CD14-positive monocyte (primary cell): ENCODE data around the gene SGMS1. TPM values are rescaled to one million over a fixed set of nuclear protein-coding genes. Genes with fewer than 3 reads are reported as not detected.

Experiments
- DNase-seq, 3 donors: peaks; one replicate each; pipeline ENCODE4 v3.0.0-alpha.2; 2011 to 2022
- H2AFZ ChIP-seq: 2 replicates; pipeline ENCODE4 v1.6.0; 2012; ENCODE audit warnings: mild to moderate bottlenecking, low read depth, low read length, inconsistent platforms; ENCODE audit not compliant: insufficient read depth, poor library complexity, severe bottlenecking
- H3K27ac ChIP-seq, 2 donors: 1 replicate in 1 of 2; 2 replicates in 1 of 2; pipeline ENCODE4 v1.5.1; 2012 to 2013; ENCODE audit warnings: low read length in 2 of 2, control low read depth in 1 of 2, inconsistent platforms in 1 of 2, low read depth in 1 of 2, mild to moderate bottlenecking in 1 of 2
- H3K27me3 ChIP-seq, 2 donors: one replicate each; pipeline versions ENCODE4 v1.6.0 to v1.6.1; 2011 to 2013; ENCODE audit warnings: low read length in 2 of 2; ENCODE audit not compliant: control insufficient read depth in 2 of 2, insufficient read depth in 2 of 2
- H3K36me3 ChIP-seq, 2 donors: replicated peaks in 1 of 2; 1 replicate in 1 of 2; 2 replicates in 1 of 2; pipeline versions ENCODE4 v1.5.1 to v1.6.1; 2012 to 2013; ENCODE audit warnings: low read length in 2 of 2, control low read depth in 1 of 2, inconsistent platforms in 1 of 2, mild to moderate bottlenecking in 1 of 2; ENCODE audit not compliant: insufficient read depth in 2 of 2, control insufficient read depth in 1 of 2
- H3K4me1 ChIP-seq, 2 donors: 1 replicate in 1 of 2; 2 replicates in 1 of 2; pipeline versions ENCODE4 v1.5.1 to v1.6.1; 2012 to 2013; ENCODE audit warnings: low read length in 2 of 2, control low read depth in 1 of 2, inconsistent platforms in 1 of 2, mild to moderate bottlenecking in 1 of 2, moderate library complexity in 1 of 2; ENCODE audit not compliant: insufficient read depth in 2 of 2, control insufficient read depth in 1 of 2
- H3K4me2 ChIP-seq: replicated peaks from 2 replicates; pipeline ENCODE3; 2012; ENCODE audit warnings: low read length, moderate library complexity, mild to moderate bottlenecking; ENCODE audit not compliant: poor library complexity, severe bottlenecking; ENCODE audit errors: extremely low read depth
- H3K4me3 ChIP-seq, 3 experiments: fragments of 200-600 bp in 1 of 3; sonication (generic) in 1 of 3; replicated peaks in 1 of 3; 1 replicate in 2 of 3; 2 replicates in 1 of 3; pipeline ENCODE4 v1.5.1; 2011 to 2013; ENCODE audit warnings: low read length in 3 of 3, mild to moderate bottlenecking in 3 of 3, control low read depth in 2 of 3, low read depth in 2 of 3, inconsistent platforms in 1 of 3, moderate library complexity in 1 of 3
- H3K79me2 ChIP-seq: 2 replicates; pipeline ENCODE4 v1.6.0; 2012; ENCODE audit warnings: mild to moderate bottlenecking, control low read depth, inconsistent platforms, low read length, moderate library complexity; ENCODE audit not compliant: insufficient read depth
- H3K9ac ChIP-seq: 2 replicates; pipeline ENCODE4 v1.6.0; 2017; ENCODE audit warnings: low read length, mild to moderate bottlenecking; ENCODE audit not compliant: insufficient read depth, poor library complexity, severe bottlenecking
- H3K9me3 ChIP-seq, 2 donors: replicated peaks in 1 of 2; 1 replicate in 1 of 2; 2 replicates in 1 of 2; pipeline versions ENCODE4 v1.5.1 to v1.6.1; 2012 to 2013; ENCODE audit warnings: low read length in 2 of 2, control low read depth in 1 of 2; ENCODE audit not compliant: control insufficient read depth in 1 of 2, insufficient read depth in 1 of 2
- H4K20me1 ChIP-seq: 2 replicates; pipeline ENCODE4 v1.6.0; 2012; ENCODE audit warnings: mild to moderate bottlenecking, low read length, control low read depth, moderate library complexity; ENCODE audit not compliant: insufficient read depth
- H3K27ac Mint-ChIP-seq, 7 donors: one replicate each; pipeline ENCODE4 v1.8.0; 2020; ENCODE audit warnings: mild to moderate bottlenecking in 7 of 7, mixed read lengths in 7 of 7, moderate library complexity in 6 of 7, inconsistent platforms in 2 of 7
- H3K27me3 Mint-ChIP-seq, 3 donors: one replicate each; pipeline ENCODE4 v1.8.0; 2021 to 2022; ENCODE audit warnings: low read depth in 3 of 3, mild to moderate bottlenecking in 3 of 3, mixed read lengths in 3 of 3, moderate library complexity in 3 of 3, inconsistent platforms in 1 of 3
- H3K36me3 Mint-ChIP-seq, 2 donors: one replicate each; pipeline ENCODE4 v1.8.0; 2020; ENCODE audit warnings: mixed read lengths in 2 of 2, inconsistent platforms in 1 of 2, mild to moderate bottlenecking in 1 of 2
- H3K4me1 Mint-ChIP-seq: one replicate; pipeline ENCODE4 v1.8.0; 2020; ENCODE audit warnings: mild to moderate bottlenecking, mixed read lengths
- H3K4me3 Mint-ChIP-seq, 2 donors: one replicate each; pipeline ENCODE4 v1.8.0; 2020; ENCODE audit warnings: mild to moderate bottlenecking in 2 of 2, mixed read lengths in 2 of 2, moderate library complexity in 1 of 2
- H3K9me3 Mint-ChIP-seq, 7 donors: one replicate each; pipeline ENCODE4 v1.8.0; 2020 to 2022; ENCODE audit warnings: mixed read lengths in 7 of 7, mild to moderate bottlenecking in 6 of 7, moderate library complexity in 6 of 7, inconsistent platforms in 2 of 7
- CTCF ChIP-seq: fragments of 200-600 bp; IDR thresholded peaks from one replicate; pipeline ENCODE4 v1.8.0; 2022; ENCODE audit warnings: antibody characterized with exemption, mild to moderate bottlenecking
- WGBS: methylation state at CpG from one replicate; pipeline ENCODE4 v1.1.5; 2013; ENCODE audit warnings: missing lambda C conversion rate; ENCODE audit not compliant: insufficient coverage; 5-methylcytosine and 5-hydroxymethylcytosine counted together
- intact Hi-C, 2 donors: fragments of 100-400 bp; cut with micrococcal nuclease; formaldehyde crosslinking; loops; one replicate each; pipeline versions ENCODE4 v1.15.0 to v1.15.1; 2023
- polyA plus RNA-seq, 3 donors: library from polyadenylated mRNA; depleted of rRNA in 1 of 3; unstranded in 2 of 3; stranded (reverse) in 1 of 3; fragments of 300-500 nt in 2 of 3; fragments of >200 nt in 1 of 3; fragmentation: Illumina TruSeq in 2 of 3; gene quantifications; 1 replicate in 2 of 3; 2 replicates in 1 of 3; pipeline ENCODE4 v1.2.3, GENCODE V29; 2012 to 2021

Gene SGMS1
- polyA plus RNA-seq, 3 donors, result 19.5 to 20.6 (median 20.4) TPM

- Histone ChIP-seq H4K20me1 (no peaks in the 10 kb centered on the region), H3K4me3 (no peak overlapping the region), H3K27ac (no peak overlapping the region), H3K9me3 (no peaks in the 10 kb centered on the region), H3K9ac (no peak overlapping the region), H2AFZ (no peak overlapping the region), H3K36me3 (no peaks in the 10 kb centered on the region), H3K4me1 (peaks cover 20 to 31% of the 10 kb centered on the region in 2 donors), H3K79me2 (no peaks in the 10 kb centered on the region), H3K4me2 (no peak overlapping the region), H3K27me3 (no peaks in the 10 kb centered on the region)
- intact Hi-C loops, result no loop called here
- H3K9me3 Mint-ChIP-seq, result peaks cover 0 to 4% (median 2%) of the 10 kb centered on the region in 7 donors
- H3K27me3 Mint-ChIP-seq, result peaks cover 0 to 1% (median 0%) of the 10 kb centered on the region in 3 donors
- no peak overlapping the region for H3K27ac Mint-ChIP-seq
- no peak overlapping the region for H3K4me3 Mint-ChIP-seq
- peaks cover 33% of the 10 kb centered on the region for H3K4me1 Mint-ChIP-seq
- DNase-seq, result no peak
- no peak for TF ChIP-seq CTCF
- H3K36me3 Mint-ChIP-seq, result peaks cover 3 to 11% of the 10 kb centered on the region in 2 donors
- WGBS, result 14% methylated on average over 4 of the region's 4 CpGs
These were observed 183.3 kb downstream of the SGMS1 start for GRCh38 chr10:50440489-50440888.

GRCh38 chr10:50439806-50440205, 183.9 kb downstream of the SGMS1 start:
- peaks cover 33% of the 10 kb centered on the region for H3K4me1 Mint-ChIP-seq
- WGBS, result no CpG with 5 or more reads among the region's 2 CpGs

More at GRCh38 chr10:50439806-50440205, 183.9 kb downstream of the SGMS1 start:
- no peaks in the 10 kb centered on the region for H3K79me2 ChIP-seq
- H3K4me2 ChIP-seq, result no peak overlapping the region
- no peak overlapping the region for H3K9ac ChIP-seq
- peaks cover 3 to 8% of the 10 kb centered on the region in 2 donors for H3K36me3 Mint-ChIP-seq
- no peaks in the 10 kb centered on the region for H3K27me3 ChIP-seq
- H3K9me3 Mint-ChIP-seq, result peaks cover 0 to 2% (median 0%) of the 10 kb centered on the region in 7 donors
- intact Hi-C loops, result no loop called here
- no peak overlapping the region for H3K27ac ChIP-seq
- no peak for DNase-seq
- H2AFZ ChIP-seq, result no peak overlapping the region
- H3K27ac Mint-ChIP-seq, result no peak overlapping the region
- peaks cover 0 to 1% (median 0%) of the 10 kb centered on the region in 3 donors for H3K27me3 Mint-ChIP-seq
- no peak for TF ChIP-seq CTCF
- H3K4me3 Mint-ChIP-seq, result no peak overlapping the region
- peaks cover 20 to 31% of the 10 kb centered on the region in 2 donors for H3K4me1 ChIP-seq
- no peak overlapping the region for H3K4me3 ChIP-seq
- H3K9me3 ChIP-seq, result no peaks in the 10 kb centered on the region
- no peaks in the 10 kb centered on the region for H3K36me3 ChIP-seq
- H4K20me1 ChIP-seq, result no peaks in the 10 kb centered on the region
